ENCODE results near the gene CHST15.

The CHST15 gene

DNA sequence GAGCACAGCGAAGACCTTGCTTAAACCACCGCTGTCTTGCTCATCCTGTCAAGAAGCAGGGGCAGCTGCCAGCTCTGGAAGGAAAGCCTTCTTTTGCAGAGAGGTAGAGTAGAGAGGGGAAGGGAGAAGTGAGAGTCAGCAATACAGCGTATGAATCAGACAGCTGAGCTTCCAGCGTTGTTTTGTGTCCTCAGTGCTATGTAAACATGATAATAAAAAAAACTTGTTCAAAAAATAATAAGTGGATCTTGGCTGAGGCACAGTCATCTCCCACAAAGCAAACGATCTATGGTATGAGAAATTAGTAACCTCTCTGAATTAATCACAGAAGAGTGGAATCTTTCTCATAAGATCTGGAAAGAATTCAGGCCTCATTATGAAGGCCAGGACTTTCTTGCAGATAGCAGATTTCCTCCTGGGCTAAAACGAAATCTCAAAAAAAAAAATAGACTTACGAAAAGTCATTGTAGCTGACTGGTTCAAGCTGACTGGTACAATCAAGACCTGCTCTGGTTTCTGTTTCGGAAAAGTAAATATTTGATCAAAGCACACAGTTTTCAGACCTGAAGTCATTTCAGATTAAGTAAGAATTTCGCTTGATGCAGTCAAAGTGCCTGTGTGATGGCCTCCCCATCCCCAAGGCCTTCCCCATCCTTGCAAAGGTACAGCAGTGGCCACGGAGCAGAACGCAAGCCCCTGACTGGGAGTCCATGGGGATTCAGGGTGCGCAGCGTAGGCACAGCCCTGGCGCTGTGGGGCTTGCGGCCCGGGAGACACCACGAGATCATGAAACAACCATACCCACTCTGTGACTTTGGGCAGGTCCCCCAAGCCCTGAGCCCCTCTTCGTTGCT, 29.4 kb downstream of the CHST15 start:
- DNase-seq = peak; percentile 34 to 43

DNA sequence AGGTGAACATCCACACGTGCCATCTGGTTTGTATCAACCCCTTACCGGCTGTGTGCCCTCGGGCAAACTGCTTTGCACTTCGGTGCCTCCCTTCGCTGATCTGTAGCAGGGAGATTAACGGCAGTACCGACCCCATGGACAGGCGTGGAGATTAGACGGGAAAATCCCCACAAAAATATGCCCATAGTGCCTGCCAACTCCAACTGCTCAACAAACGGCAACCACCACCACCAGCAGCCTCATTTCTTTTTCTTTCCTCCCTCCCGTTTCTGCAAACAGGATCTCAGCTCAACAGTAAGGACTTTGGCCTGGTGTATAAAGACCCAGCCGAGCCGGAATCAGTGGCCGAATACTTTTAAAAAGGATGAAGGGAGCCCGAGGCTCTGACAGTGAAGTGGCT, 31.0 kb downstream of the CHST15 start:
- DNase-seq = no peak

DNA sequence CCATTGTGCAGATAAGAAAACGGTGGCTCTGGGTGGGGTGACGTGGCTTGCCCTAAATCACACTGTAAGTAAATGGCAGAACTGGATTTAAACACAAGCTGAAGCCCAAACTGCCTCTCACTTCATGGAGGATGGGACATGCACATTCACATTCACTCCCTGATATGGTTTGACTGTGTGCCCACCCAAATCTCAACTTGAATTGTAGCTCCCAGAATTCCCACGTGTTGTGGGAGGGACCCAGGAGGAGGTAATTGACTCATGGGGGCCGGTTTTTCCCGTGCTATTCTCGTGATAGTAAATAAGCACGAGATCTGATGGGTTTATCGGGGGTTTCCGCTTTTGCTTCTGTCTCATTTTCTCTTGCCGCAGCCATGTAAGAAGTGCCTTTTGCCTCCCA, 32.4 kb downstream of the CHST15 start:
- DNase-seq = no peak

DNA sequence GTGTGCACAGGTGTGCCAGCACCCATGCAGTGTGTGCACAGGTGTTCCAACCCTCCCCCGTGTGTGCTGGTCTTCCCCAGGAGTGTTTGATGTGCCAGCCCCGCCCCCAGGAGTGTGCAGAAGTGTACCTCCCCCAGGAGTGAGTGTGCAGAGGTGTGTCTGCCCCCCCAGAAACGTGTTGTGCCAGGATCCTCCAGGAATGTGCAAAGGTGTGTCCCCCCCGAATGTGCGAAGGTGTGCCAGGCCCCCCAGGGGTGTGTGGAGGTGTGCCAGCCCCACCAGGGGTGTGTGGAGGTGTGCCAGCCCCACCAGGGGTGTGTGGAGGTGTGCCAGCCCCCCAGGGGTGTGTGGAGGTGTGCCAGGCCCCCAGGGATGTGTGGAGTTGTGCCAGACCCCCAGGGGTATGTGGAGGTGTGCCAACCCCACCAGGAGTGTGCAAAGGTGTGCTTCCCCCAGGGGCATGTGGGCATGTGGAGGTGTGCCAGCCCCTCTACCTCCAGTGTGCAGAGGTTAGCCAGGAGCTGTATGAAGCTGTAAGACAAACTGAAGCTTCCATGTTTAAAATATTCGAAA, 33.2 kb downstream of the CHST15 start:
- DNase-seq = no peak

DNA sequence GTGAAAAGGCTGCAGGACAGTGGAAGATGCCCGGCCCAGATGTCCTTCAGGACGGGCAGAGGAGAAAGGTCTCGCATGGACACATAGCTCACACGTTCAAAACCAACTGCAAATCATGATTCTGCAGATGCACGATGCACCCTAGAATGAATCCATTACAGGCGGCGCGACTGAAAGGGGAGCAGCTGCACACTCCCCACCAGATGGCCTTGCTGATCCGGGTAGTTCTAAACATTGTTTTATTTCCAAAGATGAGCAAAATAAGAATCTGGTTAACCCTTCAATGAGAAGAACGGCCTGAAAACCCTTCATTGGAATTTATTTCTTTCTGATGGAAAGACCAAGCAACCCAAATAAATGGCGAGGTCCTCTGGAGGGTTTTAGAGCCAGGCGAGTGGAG, 33.8 kb downstream of the CHST15 start:
- DNase-seq = no peak

DNA sequence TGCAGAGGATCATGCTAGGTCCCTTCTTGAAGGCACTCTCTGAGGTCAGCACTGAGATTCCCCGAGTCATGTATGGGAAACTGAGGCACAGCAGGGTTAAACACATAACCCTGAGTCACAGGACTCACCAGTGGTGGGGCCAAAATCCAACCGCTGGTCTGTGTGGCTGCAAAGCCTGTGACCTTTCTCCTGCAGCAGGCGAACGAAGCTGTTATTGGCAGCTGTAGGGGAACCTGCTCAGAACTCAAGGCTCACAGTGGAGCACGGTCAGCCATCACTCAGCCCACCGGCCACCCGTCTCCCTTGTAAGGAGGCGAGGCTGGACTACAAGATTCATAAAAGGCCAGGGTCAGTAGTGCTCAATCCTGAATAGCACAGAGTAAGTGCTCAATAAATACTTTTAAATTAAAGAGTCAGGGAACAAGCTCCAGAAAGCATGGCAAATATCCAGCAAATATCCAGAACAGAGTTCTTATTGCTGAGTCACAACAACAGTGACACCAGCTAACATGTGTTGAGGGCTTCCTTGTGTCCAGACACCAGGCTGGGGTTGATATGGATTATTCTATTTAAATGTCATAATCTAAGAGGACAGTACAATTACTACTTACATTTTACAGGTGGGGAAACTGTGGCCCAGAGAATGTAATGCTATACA, 34.9 kb downstream of the CHST15 start:
- no peak for DNase-seq

DNA sequence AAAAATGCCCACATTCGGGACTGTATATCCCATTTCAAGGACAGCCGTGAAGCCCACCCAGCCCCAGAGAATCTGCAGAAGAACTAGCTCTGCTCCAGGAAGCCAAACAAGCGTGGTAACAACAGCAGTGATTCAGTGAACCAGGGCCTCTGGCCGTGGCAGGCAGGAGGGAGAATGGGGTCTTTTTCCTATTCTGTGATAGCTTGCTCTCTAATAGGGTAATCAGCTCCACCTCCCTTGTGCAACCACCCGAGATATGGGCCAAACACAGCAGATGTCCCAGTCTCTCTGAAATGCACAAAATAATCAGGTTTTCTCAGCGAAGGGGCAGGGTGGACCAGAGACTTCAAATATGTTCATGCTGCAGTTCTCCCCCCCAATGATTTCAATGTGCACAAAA, 35.8 kb downstream of the CHST15 start:
- no peak for DNase-seq

DNA sequence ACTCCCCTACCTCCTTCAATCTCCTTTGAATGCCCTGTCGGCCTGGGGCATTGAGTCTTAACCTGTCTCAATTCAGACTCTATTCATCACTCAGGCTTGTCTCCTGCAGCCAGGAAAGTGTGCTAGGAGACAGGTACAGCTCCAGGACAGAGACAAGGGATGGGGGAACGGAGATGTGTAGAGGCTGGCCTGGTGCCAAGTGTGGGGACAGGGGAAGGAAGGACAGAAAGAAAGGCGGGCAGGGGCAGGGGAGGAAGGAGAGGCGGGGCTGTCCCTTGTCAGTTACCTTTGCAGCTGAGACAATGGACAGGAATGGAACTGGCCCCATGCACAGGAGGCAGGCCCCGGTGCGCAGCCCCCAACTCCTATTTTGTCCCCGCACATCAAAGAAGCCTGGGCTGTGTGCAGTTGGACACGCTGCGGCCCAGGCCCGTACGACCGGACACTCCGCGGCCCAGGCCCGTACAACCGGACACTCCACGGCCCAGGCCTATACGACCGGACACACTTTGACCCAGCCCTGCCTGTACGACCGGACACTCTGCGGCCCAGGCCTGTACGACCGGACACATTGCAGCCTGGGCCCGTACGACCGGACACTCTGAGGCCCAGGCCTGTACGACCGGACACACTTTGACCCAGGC, 36.9 kb downstream of the CHST15 start:
- no peak for DNase-seq

DNA sequence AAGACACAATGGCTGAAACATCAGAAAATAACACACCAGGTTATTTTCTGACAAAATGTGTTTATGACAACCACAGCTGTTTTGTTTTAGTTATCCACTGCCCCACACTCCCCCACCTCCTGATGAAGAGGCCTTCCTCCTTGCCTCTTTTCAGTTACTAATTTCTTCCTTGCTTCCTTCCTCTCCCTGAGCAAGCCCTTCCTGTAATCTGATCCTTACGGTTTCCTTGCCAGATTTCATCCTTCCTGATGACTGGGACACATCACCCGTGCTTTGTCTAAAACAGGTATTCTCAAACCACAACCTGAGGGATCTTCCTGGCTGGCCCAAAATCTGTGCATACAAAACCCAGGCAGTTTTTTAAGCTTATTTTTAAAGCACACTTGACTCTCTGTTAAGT, 39.4 kb downstream of the CHST15 start:
- DNase-seq = peak; percentile 75 to 83

DNA sequence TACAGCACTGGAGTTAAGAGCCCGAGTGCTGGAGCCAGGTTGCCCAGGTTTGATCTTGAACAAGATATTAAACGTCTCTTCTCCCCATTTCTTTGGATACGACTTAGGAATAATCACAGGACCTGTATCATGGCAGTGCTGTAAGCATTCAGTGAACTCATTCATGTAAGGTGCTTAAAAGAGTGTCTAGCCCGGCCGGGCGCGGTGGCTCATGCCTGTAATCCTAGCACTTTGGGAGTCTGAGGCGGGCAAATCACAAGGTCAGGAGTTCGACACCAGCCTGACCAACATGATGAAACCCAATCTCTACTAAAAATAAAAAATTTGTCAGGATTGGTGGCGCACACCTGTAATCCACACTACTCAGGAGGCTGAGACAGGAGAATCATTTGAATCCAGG, 40.8 kb downstream of the CHST15 start:
- DNase-seq = no peak

DNA sequence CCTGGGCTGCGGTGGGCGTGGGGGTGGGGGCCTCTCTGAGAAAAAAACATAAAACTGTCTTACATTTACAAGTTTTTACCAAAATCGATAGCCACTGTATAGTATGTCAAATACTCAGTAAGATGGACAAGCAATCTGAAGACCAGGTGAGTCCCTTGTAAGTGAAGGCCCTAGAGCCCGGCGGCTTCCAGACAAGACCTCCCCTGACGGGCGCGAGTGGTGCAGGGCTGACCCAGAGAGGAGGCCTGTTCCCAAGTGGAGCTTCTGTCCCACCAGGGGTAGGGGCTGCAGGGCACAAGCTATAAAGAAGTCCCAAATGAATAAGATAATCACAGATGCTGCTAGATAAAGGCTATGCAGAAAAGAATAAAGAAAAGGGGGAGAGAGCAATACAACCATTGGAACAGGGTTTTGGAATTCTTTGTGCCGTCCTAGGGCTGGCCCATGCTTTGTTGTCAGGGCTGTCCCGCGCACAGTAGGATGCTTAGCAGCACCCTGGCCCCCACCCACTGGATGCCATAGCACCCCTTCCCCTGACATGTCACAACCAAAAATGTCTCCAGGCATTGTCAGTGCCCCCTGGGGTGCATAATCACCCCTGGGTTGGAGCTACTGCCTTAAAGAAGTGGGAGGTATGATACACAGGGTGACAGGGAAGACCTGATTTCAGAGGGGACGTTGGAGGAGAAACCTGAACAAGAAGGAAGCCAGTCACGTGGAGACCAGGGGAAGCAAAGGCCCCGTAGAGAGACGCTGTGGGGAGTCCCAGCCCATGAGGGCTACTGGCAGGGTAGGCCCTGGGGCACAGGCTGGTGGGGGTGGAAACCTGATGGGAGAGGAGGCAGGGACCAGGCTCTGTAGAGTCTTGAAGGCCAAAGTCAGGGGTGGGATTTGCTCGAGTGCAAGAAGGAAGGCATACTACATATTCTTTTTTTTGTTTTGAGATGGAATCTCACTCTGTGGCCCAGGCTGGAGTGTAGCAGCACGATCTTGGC, 43.1 kb downstream of the CHST15 start:
- DNase-seq = no peak

DNA sequence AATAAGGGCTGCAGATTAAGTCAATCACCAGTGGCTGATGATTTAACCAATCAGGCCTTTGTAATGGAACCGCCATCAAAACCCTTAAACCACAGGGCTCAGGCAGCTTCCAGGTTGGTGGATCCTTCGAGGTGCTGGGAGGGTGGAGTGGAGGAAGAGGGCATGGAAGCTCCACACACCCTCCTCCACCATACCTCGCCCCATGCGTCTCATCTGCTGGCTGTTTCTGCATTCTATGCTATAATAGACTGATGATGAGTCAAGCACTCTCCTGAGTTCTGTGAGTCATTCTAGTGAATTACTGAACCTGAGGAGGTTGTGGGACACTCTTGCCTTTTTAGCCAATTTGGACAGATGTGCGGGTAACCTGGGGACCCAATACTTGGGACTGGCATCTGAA, 43.9 kb downstream of the CHST15 start:
- DNase-seq = no peak

DNA sequence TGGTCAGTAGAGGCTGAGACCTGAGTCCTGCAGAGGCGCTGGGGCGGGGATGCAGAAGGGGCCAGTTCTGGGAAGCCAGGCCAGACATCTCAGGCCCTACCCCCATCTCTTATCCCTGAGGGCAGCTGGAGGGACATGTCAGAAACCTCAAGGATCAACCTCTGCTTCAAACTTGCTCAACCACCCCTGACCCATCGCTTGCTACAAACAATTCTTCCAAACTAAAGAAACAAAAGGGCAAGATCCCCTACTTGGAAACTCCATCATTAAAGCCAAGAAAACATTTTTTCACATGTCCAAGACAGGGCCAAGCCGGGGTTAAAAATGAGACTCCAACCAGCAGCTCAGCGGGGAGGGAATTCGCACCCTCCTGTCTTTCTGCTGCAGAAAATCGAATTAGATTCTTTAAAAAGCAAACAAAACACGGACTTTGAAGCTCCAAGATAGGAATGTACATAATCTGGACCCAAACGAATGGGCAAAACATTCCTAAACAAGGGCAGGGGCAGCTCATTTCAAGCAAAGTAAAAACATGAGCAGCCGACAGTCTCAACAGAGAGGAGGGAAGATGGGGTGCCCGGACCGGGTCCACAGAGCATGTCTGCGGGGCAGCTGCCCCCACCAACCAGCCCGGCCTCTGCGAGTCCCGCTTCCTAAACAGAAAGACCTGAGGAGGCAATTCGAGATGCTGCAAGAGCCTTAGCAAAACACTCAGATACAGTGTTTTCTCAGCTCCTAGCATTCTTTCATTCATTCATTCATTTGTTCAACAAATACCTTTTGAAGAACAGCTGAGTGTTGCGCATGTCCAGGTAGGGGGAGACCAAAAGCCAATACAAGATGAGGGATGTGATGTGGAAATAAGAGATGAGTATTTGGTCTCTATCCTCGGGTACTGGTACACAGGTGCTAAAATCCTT, 44.8 kb downstream of the CHST15 start:
- no peak for DNase-seq

DNA sequence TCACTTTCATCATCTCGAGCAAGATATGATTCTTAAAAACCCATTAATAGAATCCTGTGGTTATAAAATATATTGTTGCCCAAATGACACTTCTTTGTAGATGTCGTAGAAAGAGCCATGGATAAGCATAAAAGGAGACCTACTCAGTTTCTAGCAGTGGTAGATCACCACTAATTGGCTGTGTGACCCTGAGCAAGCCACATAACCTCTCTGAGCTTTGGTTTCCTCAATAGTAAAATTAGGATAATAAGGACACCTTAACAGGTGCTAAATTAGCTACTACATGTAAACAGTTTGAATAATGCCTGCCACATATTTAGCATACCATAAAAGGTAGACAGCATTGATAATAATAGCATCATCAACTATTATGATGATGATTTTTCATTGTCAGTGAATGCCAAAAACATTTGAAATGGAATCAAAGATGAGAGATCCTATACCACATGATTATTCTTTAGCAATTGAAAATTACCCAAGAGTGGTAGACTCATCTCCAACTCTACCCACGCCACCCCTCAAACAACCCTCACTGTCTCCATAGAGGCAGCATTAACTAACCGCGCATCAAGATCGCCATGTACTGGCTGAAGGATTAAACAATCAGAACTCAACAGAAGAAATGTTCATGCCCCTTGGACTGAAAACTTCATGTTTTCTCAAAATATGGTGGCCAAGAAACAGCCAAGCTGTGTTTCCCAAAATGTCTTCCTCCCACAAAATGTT, 45.8 kb downstream of the CHST15 start:
- DNase-seq = no peak

DNA sequence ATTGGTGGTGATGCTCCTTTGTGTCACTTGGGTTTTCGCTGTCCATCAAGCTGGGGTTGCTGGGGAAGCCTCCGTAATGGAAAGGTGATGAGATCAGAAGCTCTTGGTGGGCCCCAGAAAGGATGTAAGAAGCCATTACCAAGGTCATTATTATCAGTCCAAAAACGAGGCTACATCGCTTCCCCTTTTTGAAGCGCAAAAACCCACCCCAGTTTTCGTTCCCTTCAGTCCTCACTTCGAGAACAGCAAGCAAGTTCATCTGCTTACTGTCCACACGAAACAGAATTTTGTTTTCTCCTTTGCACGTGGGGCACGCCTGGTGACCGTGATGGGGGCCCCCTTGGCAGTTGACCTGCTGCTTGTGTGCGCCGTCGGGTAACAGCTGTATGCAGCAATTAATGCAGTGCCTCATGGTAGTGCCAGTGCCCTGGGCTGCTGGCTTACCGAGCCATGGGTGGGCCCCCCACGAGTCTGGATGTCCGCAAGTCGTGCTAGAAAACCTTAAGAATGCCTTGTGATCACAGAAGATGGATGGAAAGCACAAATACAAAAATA, 47.5 kb downstream of the CHST15 start:
- DNase-seq = no peak

DNA sequence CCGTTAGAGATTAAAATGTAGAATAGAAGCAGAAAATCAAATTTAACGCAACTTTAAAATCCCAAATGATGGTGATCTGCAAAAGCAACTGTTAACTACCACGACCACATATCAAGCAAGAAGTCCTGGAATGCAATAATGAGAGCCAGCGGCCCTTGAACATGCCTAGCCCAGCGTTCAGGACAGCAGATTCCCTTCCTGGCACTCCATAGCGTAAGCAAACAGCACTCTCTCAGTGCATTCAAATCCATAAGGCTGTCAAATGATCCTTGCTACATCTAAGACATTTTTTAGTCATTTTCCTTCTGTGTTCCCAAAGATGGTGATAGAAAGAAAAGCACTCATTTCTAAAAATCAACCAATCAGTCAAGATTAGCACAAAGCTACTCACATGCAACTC, 48.1 kb downstream of the CHST15 start:
- no peak for DNase-seq

DNA sequence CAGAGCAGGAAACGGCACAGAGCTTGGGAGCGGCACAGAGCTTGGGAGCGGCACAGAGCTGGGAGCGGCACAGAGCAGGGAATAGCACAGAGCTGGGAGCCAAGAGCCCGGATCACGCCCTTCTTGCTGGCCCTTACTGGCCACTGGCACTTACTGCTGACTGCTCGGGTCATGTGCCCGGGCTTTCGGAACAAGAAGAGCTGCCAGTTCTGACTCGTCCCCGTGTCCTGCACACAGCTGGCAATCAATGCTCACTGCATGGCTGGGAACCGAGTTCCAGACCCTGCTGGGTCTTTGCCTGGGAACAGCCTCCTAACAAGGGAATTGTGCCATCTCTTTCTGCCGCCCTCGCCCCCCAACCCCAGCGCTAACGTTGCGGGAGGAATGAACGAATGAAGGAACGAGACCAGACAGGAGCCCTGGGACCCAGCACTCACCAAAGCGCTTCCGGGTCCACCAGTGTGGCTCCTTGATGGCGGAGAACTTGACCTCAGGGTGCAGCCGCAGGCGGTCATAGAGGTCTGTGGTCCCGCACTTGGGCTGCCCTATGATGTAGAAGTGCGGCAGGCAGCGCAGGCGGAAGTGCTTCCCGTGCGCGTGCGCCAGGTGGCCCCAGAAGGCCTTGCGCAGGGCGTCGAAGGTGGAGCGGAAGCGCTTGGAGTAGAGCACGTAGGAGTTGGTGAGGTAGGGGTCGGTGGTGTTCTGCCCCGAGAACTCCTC, 49.1 kb downstream of the CHST15 start:
- DNase-seq = no peak

DNA sequence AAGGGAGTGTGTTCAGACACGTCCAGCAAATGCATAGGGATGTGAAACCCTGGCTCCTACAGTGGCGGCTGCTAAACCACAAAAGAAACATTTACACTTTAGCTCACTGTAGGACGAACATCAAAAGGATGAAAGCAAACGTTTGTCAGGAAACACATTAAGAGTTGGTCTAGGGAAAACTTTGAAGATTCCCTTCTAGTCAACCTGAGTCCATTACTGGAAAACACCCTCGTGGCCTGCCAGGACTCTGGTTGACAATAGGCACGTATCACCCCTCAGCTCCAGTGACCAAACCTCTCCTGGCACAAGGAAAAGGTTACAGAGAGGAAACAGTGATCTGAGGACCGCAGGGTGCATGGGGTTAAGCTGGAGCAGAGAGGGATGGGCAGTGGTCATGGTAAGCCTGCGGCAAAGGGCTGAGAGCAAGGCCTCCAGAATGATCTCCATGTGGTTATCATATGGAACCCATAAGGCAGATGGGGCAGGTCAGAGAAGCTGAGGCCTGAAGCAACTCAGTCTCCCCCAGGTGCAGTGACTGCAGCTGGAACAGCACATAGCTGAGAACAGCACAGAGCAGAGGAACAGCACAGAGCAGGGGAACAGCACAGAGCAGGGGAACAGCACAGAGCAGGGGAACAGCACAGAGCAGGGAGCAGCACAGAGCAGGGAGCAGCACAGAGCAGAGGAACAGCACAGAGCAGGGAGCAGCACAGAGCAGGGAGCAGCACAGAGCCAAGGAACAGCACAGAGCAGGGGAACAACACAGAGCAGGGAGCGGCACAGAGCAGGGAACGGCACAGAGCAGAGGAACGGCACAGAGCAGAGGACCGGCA, 49.9 kb downstream of the CHST15 start:
- peak; percentile 16 to 21 for DNase-seq

Data from Kasumi-1 (cell line).